HepG2 (cell line): Measurements from ENCODE around the gene SMIM24. TPM values are rescaled to one million over a fixed set of nuclear protein-coding genes. Genes with fewer than 3 reads are reported as not detected.
A peak's percentile ranks its signal among the peaks of the same experiment; 100 is the strongest.

Source experiments
- ATF5 ChIP-seq: sonication (generic); formaldehyde crosslinking; IDR thresholded peaks from 2 replicates; pipeline ENCODE4 v1.4.0; 2020; ENCODE audit warnings: mild to moderate bottlenecking, low read depth, missing genetic modification reagents
- BHLHE40 ChIP-seq: IDR thresholded peaks from 2 replicates; pipeline ENCODE4 v1.6.1; 2011; ENCODE audit warnings: low read length, improper control_type of control experiment
- CENPT ChIP-seq: sonication (generic); formaldehyde crosslinking; IDR thresholded peaks from 2 replicates; pipeline ENCODE4 v1.8.0; 2022; ENCODE audit warnings: low read depth, mild to moderate bottlenecking, moderate library complexity, missing genetic modification reagents
- CERS6 ChIP-seq: sonication (generic); formaldehyde crosslinking; IDR thresholded peaks from 2 replicates; pipeline ENCODE4 v1.5.0; 2020; ENCODE audit warnings: missing genetic modification reagents
- FOXC1 ChIP-seq: sonication (generic); formaldehyde crosslinking; IDR thresholded peaks from 2 replicates; pipeline ENCODE4 v1.8.0; 2022; ENCODE audit warnings: mild to moderate bottlenecking, missing genetic modification reagents, borderline replicate concordance
- ISL2 ChIP-seq: sonication (generic); formaldehyde crosslinking; IDR thresholded peaks from 2 replicates; pipeline ENCODE4 v1.5.0; 2020; ENCODE audit warnings: missing genetic modification reagents
- MATR3 ChIP-seq: sonication (generic); formaldehyde crosslinking; IDR thresholded peaks from 2 replicates; pipeline ENCODE4 v1.4.0; 2020; ENCODE audit warnings: missing genetic modification reagents
- NFIC ChIP-seq: IDR thresholded peaks from 2 replicates; pipeline ENCODE4 v1.6.1; 2012; ENCODE audit warnings: mild to moderate bottlenecking, low read length, inconsistent platforms
- NFRKB ChIP-seq: fragments of 450-650 bp; IDR thresholded peaks from 2 replicates; pipeline ENCODE4 v1.6.1; 2017
- SNAI1 ChIP-seq: sonication (generic); formaldehyde crosslinking; IDR thresholded peaks from 2 replicates; pipeline ENCODE4 v1.5.0; 2020; ENCODE audit warnings: mild to moderate bottlenecking, missing genetic modification reagents, borderline replicate concordance
- TEF ChIP-seq: sonication (generic); formaldehyde crosslinking; IDR thresholded peaks from 2 replicates; pipeline ENCODE4 v1.5.0; 2020; ENCODE audit warnings: missing genetic modification reagents
- THAP8 ChIP-seq: sonication (generic); formaldehyde crosslinking; IDR thresholded peaks from 2 replicates; pipeline ENCODE4 v1.5.1; 2020; ENCODE audit warnings: missing genetic modification reagents, mild to moderate bottlenecking, borderline replicate concordance
- ZC3H13 ChIP-seq: sonication (generic); formaldehyde crosslinking; IDR thresholded peaks from 2 replicates; pipeline ENCODE4 v1.8.1; 2023; ENCODE audit warnings: mild to moderate bottlenecking, missing genetic modification reagents, moderate library complexity
- ZNF609 ChIP-seq: sonication (generic); formaldehyde crosslinking; IDR thresholded peaks from 2 replicates; pipeline ENCODE4 v1.4.0; 2020; ENCODE audit warnings: mild to moderate bottlenecking, missing genetic modification reagents, borderline replicate concordance
- ZNF614 ChIP-seq: IDR thresholded peaks from 2 replicates; pipeline ENCODE4 v1.6.1; 2018; ENCODE audit warnings: missing biosample characterization, missing genetic modification reagents, inconsistent platforms, borderline replicate concordance
- ZNF619 ChIP-seq: sonication (generic); formaldehyde crosslinking; IDR thresholded peaks from 2 replicates; pipeline ENCODE4 v1.4.0; 2020; ENCODE audit warnings: mild to moderate bottlenecking, missing genetic modification reagents
- ZUFSP ChIP-seq: sonication (generic); formaldehyde crosslinking; IDR thresholded peaks from 2 replicates; pipeline ENCODE4 v1.9.0; 2021; ENCODE audit warnings: missing genetic modification reagents, mild to moderate bottlenecking, borderline replicate concordance
- polyA plus RNA-seq, 8 experiments: library from polyadenylated mRNA; depleted of rRNA in 3 of 8; stranded (reverse) in 7 of 8; unstranded in 1 of 8; fragments of >200 nt; fragmentation: Illumina TruSeq in 4 of 8; extraction: Trizol in 4 of 8; gene quantifications; 2 replicates each; pipeline versions ENCODE4 v1.2.1 to v1.2.3, GENCODE V29; 2011 to 2016; ENCODE audit warnings: low read depth in 4 of 8, missing spikeins in 1 of 8, mixed read lengths in 1 of 8; ENCODE audit not compliant: insufficient read depth in 1 of 8
- total RNA-seq, 5 experiments: library from RNA; depleted of rRNA; stranded (reverse); fragments of >200 nt; fragmentation: Illumina TruSeq; extraction: Trizol; gene quantifications; 2 replicates each; pipeline ENCODE4 v1.2.3, GENCODE V29; 2016; ENCODE audit warnings: low read depth in 1 of 5
- TF ChIP-seq, protein P1 (sequence below): sonication (generic); formaldehyde crosslinking; IDR thresholded peaks from 2 replicates; pipeline ENCODE4 v1.4.0; 2020; ENCODE audit warnings: missing genetic modification reagents

SMIM24 gene
- total and polyA plus RNA-seq, 2 of the 13 experiments (the other 11 are each of a cell fraction or from before 2014, with no cell fraction given): 11.2 to 70.6 TPM

DNA sequence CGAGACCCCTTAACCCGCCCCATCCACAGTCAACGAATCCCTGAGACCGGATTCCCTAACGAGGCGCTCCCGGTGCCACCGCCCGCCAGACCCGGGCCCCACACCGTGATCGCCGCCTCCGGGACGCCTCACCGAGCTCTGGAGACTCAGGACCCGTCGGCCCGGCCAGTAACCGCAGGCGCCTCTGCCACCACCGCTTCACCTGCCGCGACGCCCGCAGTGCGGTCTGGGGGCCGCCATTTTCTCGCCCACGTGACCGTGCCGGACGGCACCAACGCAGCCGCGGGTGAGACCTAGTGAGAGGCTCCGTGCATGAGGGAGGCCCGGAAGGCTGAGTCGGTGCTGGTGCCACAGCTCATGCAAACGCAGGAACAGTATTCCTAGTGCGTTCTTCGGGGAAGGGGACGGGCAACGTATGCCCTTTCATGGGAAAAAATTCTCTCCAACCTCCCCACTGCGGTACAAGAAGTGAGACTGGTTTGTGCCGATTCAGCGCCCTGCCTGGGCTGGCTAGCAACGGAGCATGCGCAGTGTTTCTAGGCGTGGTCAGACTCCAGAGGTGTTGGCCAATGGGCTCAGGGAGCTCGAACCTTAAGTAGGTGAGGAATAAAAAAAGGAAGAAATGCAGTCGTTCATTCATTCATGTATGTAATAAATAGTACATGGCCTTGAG, 20.2 kb upstream of the SMIM24 start, which contains the start of gene DOHH (continued):
- TF ChIP-seq ZNF609 (CRISPR knock-in tag) (0 out of 2 replicates have a peak, but pooled peaks have one; percentile 35), TEF (CRISPR knock-in tag) (no peak), CENPT (peak; percentile 94), CERS6 (CRISPR knock-in tag) (no peak), ZNF619 (no peak; the same call in 1 of the 2 replicates), SNAI1 (CRISPR knock-in tag) (0 out of 2 replicates have a peak, but pooled peaks have one; percentile 71), NFRKB (no peak), MATR3 (no peak), ZUFSP (CRISPR knock-in tag) (no peak), ZC3H13 (CRISPR knock-in tag) (peak; percentile 81), ATF5 (no peak), ISL2 (CRISPR knock-in tag) (no peak; the same call in 1 of the 2 replicates), NFIC (peak; percentile 74; the same call in 1 of the 2 replicates), THAP8 (no peak), FOXC1 (peak; percentile 46; the same call in 1 of the 2 replicates), BHLHE40 (peak; percentile 98), ZNF614 (CRISPR knock-in tag) (peak; percentile 73; the same call in 1 of the 2 replicates)
- TF ChIP-seq, protein P1, sequence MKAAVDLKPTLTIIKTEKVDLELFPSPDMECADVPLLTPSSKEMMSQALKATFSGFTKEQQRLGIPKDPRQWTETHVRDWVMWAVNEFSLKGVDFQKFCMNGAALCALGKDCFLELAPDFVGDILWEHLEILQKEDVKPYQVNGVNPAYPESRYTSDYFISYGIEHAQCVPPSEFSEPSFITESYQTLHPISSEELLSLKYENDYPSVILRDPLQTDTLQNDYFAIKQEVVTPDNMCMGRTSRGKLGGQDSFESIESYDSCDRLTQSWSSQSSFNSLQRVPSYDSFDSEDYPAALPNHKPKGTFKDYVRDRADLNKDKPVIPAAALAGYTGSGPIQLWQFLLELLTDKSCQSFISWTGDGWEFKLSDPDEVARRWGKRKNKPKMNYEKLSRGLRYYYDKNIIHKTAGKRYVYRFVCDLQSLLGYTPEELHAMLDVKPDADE: no peak
